H9 (cell line): ENCODE measurements around the gene TMEM161A. TPM values are rescaled to one million over a fixed set of nuclear protein-coding genes. Genes with fewer than 3 reads are reported as not detected.

ENCODE experiments used
- DNase-seq: peaks from one replicate; pipeline ENCODE4 v3.0.0-alpha.2; 2017
- H2AFZ ChIP-seq: one replicate; pipeline ENCODE4 v1.6.1; 2013; ENCODE audit warnings: mild to moderate bottlenecking, low read length, control low read depth, moderate library complexity
- H2AK5ac ChIP-seq: 2 replicates; pipeline ENCODE4 v1.6.1; 2013; ENCODE audit warnings: low read length, control low read depth, mixed read lengths; ENCODE audit not compliant: insufficient read length
- H2BK120ac ChIP-seq: one replicate; pipeline ENCODE4 v1.6.1; 2013; ENCODE audit warnings: low read depth, mild to moderate bottlenecking, low read length, control low read depth, inconsistent platforms; ENCODE audit not compliant: poor library complexity, severe bottlenecking
- H2BK12ac ChIP-seq: 2 replicates; pipeline ENCODE4 v1.6.1; 2013; ENCODE audit warnings: low read length, control low read depth, mixed read lengths, low read depth; ENCODE audit not compliant: insufficient read length
- H2BK15ac ChIP-seq: 2 replicates; pipeline ENCODE4 v1.6.1; 2013; ENCODE audit warnings: low read depth, low read length, control low read depth
- H2BK20ac ChIP-seq: one replicate; pipeline ENCODE4 v1.6.1; 2013; ENCODE audit warnings: low read depth, mild to moderate bottlenecking, low read length, control low read depth, inconsistent platforms; ENCODE audit not compliant: poor library complexity, severe bottlenecking
- H2BK5ac ChIP-seq: 2 replicates; pipeline ENCODE4 v1.6.1; 2013; ENCODE audit warnings: low read length, control low read depth, mixed read lengths; ENCODE audit not compliant: insufficient read length
- H3K14ac ChIP-seq: 2 replicates; pipeline ENCODE4 v1.6.1; 2013; ENCODE audit warnings: low read length, control low read depth; ENCODE audit not compliant: insufficient read depth
- H3K18ac ChIP-seq: 2 replicates; pipeline ENCODE4 v1.6.1; 2013; ENCODE audit warnings: low read depth, mild to moderate bottlenecking, mixed read lengths, low read length, control low read depth; ENCODE audit not compliant: insufficient read length
- H3K23ac ChIP-seq: 2 replicates; pipeline ENCODE4 v1.6.1; 2013; ENCODE audit warnings: low read length, control low read depth, mixed read lengths, low read depth; ENCODE audit not compliant: insufficient read length
- H3K23me2 ChIP-seq: 2 replicates; pipeline ENCODE4 v1.6.1; 2013; ENCODE audit warnings: low read depth, mild to moderate bottlenecking, mixed read lengths, low read length, control low read depth; ENCODE audit not compliant: insufficient read length, poor library complexity, severe bottlenecking
- H3K27ac ChIP-seq: 2 replicates; pipeline ENCODE4 v1.5.1; 2013; ENCODE audit warnings: low read length, control low read depth, mixed read lengths, low read depth; ENCODE audit not compliant: insufficient read length
- H3K27me3 ChIP-seq: 2 replicates; pipeline ENCODE4 v1.6.1; 2013; ENCODE audit warnings: low read length, control low read depth, inconsistent platforms; ENCODE audit not compliant: insufficient read depth
- H3K4ac ChIP-seq: 2 replicates; pipeline ENCODE4 v1.6.1; 2013; ENCODE audit warnings: low read depth, mild to moderate bottlenecking, control low read depth, inconsistent platforms, low read length, moderate library complexity
- H3K4me1 ChIP-seq: 2 replicates; pipeline ENCODE4 v1.6.1; 2013; ENCODE audit warnings: low read length, control low read depth, inconsistent platforms; ENCODE audit not compliant: insufficient read depth
- H3K4me2 ChIP-seq: 2 replicates; pipeline ENCODE4 v1.6.1; 2013; ENCODE audit warnings: low read length, control low read depth, mixed read lengths; ENCODE audit not compliant: insufficient read length, insufficient read depth
- H3K56ac ChIP-seq: 2 replicates; pipeline ENCODE4 v1.6.1; 2013; ENCODE audit warnings: low read depth, mild to moderate bottlenecking, mixed read lengths, low read length, control low read depth; ENCODE audit not compliant: insufficient read length
- H3K79me1 ChIP-seq: 2 replicates; pipeline ENCODE4 v1.6.1; 2013; ENCODE audit warnings: low read depth, mild to moderate bottlenecking, moderate library complexity, low read length, control low read depth, inconsistent platforms; ENCODE audit not compliant: insufficient read depth, poor library complexity, severe bottlenecking
- H3K79me2 ChIP-seq: 2 replicates; pipeline ENCODE4 v1.6.1; 2013; ENCODE audit warnings: low read length, control low read depth, inconsistent platforms; ENCODE audit not compliant: insufficient read depth
- H3K9ac ChIP-seq: 2 replicates; pipeline ENCODE4 v1.6.1; 2013; ENCODE audit warnings: low read length, control low read depth, mixed read lengths; ENCODE audit not compliant: insufficient read length; ENCODE audit errors: extremely low read depth
- H3K9me3 ChIP-seq: one replicate; pipeline ENCODE4 v1.6.1; 2013; ENCODE audit warnings: low read depth, low read length, inconsistent platforms; ENCODE audit not compliant: control insufficient read depth
- H3T11ph ChIP-seq: one replicate; pipeline ENCODE4 v1.6.1; 2013; ENCODE audit warnings: mild to moderate bottlenecking, low read length, control low read depth, inconsistent platforms
- H4K20me1 ChIP-seq: one replicate; pipeline ENCODE4 v1.6.1; 2013; ENCODE audit not compliant: control insufficient read depth, insufficient read length, insufficient read depth
- H4K5ac ChIP-seq: 2 replicates; pipeline ENCODE4 v1.6.1; 2013; ENCODE audit warnings: low read depth, mild to moderate bottlenecking, mixed read lengths, low read length, control low read depth; ENCODE audit not compliant: insufficient read length
- H4K8ac ChIP-seq: replicated peaks from 2 replicates; pipeline ENCODE4 v1.6.1; 2013; ENCODE audit warnings: low read length, control low read depth, mixed read lengths, low read depth; ENCODE audit not compliant: insufficient read length
- H4K91ac ChIP-seq: 2 replicates; pipeline ENCODE4 v1.6.1; 2013; ENCODE audit warnings: low read depth, mild to moderate bottlenecking, moderate library complexity, mixed read lengths, low read length, control low read depth; ENCODE audit not compliant: insufficient read length
- H3K27ac Mint-ChIP-seq, 3 experiments: 2 replicates in 2 of 3; 3 replicates in 1 of 3; pipeline ENCODE4 v1.8.0; 2020 to 2021; ENCODE audit warnings: mixed read lengths in 3 of 3, mild to moderate bottlenecking in 1 of 3, moderate library complexity in 1 of 3
- H3K27me3 Mint-ChIP-seq: 2 replicates; pipeline ENCODE4 v1.8.0; 2021; ENCODE audit warnings: low read depth, mild to moderate bottlenecking, moderate library complexity, mixed read lengths
- H3K36me3 Mint-ChIP-seq, 3 experiments: 2 replicates in 2 of 3; 3 replicates in 1 of 3; pipeline ENCODE4 v1.8.0; 2020 to 2021; ENCODE audit warnings: low read depth in 3 of 3, mixed read lengths in 3 of 3; ENCODE audit not compliant: insufficient read depth in 1 of 3
- H3K4me1 Mint-ChIP-seq, 2 experiments: 2 replicates each; pipeline ENCODE4 v1.8.0; 2020; ENCODE audit warnings: mixed read lengths in 2 of 2
- H3K4me3 Mint-ChIP-seq, 2 experiments: 2 replicates in 1 of 2; 3 replicates in 1 of 2; pipeline ENCODE4 v1.8.0; 2020 to 2021; ENCODE audit warnings: mild to moderate bottlenecking in 2 of 2, mixed read lengths in 2 of 2, moderate library complexity in 1 of 2
- H3K9me3 Mint-ChIP-seq, 2 experiments: 2 replicates in 1 of 2; 3 replicates in 1 of 2; pipeline ENCODE4 v1.8.0; 2020; ENCODE audit warnings: mild to moderate bottlenecking in 2 of 2, mixed read lengths in 2 of 2, moderate library complexity in 1 of 2
- WGBS: extraction: QIAGEN DNeasy Blood & Tissue Kit; methylation state at CpG from one replicate; pipeline ENCODE4 v1.1.7; 2013; ENCODE audit warnings: missing lambda C conversion rate, low lambda C conversion rate, mixed read lengths; ENCODE audit not compliant: insufficient read length; ENCODE audit errors: extremely low coverage; 5-methylcytosine and 5-hydroxymethylcytosine counted together
- total RNA-seq: library from RNA; stranded (reverse); gene quantifications from 2 replicates; pipeline ENCODE4 v1.2.1, GENCODE V29; 2021
- TF ChIP-seq, protein P1 (sequence below): fragments of 200-600 bp; sonication (generic); conservative IDR thresholded peaks from 3 replicates; pipeline ENCODE4 v1.8.0; 2021; ENCODE audit warnings: antibody characterized with exemption, mild to moderate bottlenecking

The TMEM161A gene
- total RNA-seq, 1 experiment from 2014 or later = 40.9 TPM

DNA sequence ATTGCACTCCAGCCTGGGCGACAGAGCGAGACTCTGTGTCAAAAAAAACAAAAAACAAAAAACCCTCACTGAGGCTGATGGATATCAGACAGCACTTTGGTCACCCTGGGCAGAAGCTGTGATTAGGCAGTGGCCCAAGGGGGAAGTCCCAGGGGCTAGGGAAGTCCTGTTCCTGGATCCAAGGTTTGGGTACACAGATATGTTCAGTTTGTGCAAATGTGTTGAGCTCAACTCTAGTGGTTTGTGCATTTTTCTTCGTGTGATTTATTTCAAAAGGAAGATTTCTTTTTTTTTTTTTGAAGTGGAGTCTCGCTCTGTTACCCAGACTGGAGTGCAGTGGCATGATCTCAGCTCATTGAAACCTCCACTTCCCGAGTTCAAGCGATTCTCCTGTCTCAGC lies 19.5 kb upstream of the TMEM161A start:
- TF ChIP-seq, protein P1, sequence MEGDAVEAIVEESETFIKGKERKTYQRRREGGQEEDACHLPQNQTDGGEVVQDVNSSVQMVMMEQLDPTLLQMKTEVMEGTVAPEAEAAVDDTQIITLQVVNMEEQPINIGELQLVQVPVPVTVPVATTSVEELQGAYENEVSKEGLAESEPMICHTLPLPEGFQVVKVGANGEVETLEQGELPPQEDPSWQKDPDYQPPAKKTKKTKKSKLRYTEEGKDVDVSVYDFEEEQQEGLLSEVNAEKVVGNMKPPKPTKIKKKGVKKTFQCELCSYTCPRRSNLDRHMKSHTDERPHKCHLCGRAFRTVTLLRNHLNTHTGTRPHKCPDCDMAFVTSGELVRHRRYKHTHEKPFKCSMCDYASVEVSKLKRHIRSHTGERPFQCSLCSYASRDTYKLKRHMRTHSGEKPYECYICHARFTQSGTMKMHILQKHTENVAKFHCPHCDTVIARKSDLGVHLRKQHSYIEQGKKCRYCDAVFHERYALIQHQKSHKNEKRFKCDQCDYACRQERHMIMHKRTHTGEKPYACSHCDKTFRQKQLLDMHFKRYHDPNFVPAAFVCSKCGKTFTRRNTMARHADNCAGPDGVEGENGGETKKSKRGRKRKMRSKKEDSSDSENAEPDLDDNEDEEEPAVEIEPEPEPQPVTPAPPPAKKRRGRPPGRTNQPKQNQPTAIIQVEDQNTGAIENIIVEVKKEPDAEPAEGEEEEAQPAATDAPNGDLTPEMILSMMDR = no peak
- no peak overlapping the region for H3K27ac ChIP-seq
- H2AFZ ChIP-seq = no peak overlapping the region
- H2BK20ac ChIP-seq = no peak overlapping the region
- no peak overlapping the region for H2BK15ac ChIP-seq
- H3K27me3 Mint-ChIP-seq = peaks cover 24% of the 10 kb centered on the region
- H3K9me3 ChIP-seq = no peaks in the 10 kb centered on the region
- no peaks in the 10 kb centered on the region for H4K20me1 ChIP-seq
- H3K36me3 Mint-ChIP-seq = no peaks in the 10 kb centered on the region; a peak in 2 of 7 replicates
- H3K4me3 Mint-ChIP-seq = no peak overlapping the region
- no peak overlapping the region for H3K14ac ChIP-seq
- H3T11ph ChIP-seq = no peak overlapping the region
- no peaks in the 10 kb centered on the region for H3K23me2 ChIP-seq
- no peak overlapping the region for H3K27ac Mint-ChIP-seq
- H3K79me2 ChIP-seq = no peaks in the 10 kb centered on the region
- no peak overlapping the region for H4K8ac ChIP-seq
- H3K9ac ChIP-seq = no peak overlapping the region
- H3K56ac ChIP-seq = no peak overlapping the region
- no peak overlapping the region for H2BK12ac ChIP-seq
- H2BK120ac ChIP-seq = no peak overlapping the region
- no peak overlapping the region for H3K18ac ChIP-seq
- H3K4me1 ChIP-seq = no peaks in the 10 kb centered on the region
- no peak overlapping the region for H2AK5ac ChIP-seq
- H3K27me3 ChIP-seq = no peaks in the 10 kb centered on the region
- no peak for DNase-seq
- WGBS = no CpG with 5 or more reads among the region's 6 CpGs
- peaks cover 12 to 20% of the 10 kb centered on the region in 2 experiments for H3K4me1 Mint-ChIP-seq
- H4K91ac ChIP-seq = no peak overlapping the region
- H3K4ac ChIP-seq = no peak overlapping the region
- H3K9me3 Mint-ChIP-seq = no peaks in the 10 kb centered on the region
- no peaks in the 10 kb centered on the region for H3K79me1 ChIP-seq
- no peak overlapping the region for H2BK5ac ChIP-seq
- no peak overlapping the region for H3K4me2 ChIP-seq
- no peak overlapping the region for H3K23ac ChIP-seq
- H4K5ac ChIP-seq = no peak overlapping the region
